NOMO-1 treated with DMSO at 0.1 percent for 48 hours (cell line): ENCODE measurements around the gene UPF2.

ENCODE experiments used
- DNase-seq: peaks from one replicate; lab custom pipeline; 2025; ENCODE audit not compliant: unreplicated experiment; lab: John Stamatoyannopoulos, UW

The UPF2 gene

GRCh38 chr10:11885437-11886137, 157.0 kb downstream of the UPF2 start:
- DNase-seq, result no peak

- no peak for DNase-seq
These were observed 157.7 kb downstream of the UPF2 start for GRCh38 chr10:11884706-11885423.

GRCh38 chr10:11882646-11883375, 159.8 kb downstream of the UPF2 start:
- DNase-seq, result no peak

GRCh38 chr10:11881477-11882417, 160.9 kb downstream of the UPF2 start:
- no peak for DNase-seq

GRCh38 chr10:11881030-11881476, 161.6 kb downstream of the UPF2 start:
- no peak for DNase-seq

- no peak for DNase-seq
These were observed 162.2 kb downstream of the UPF2 start for GRCh38 chr10:11880151-11881029.

GRCh38 chr10:11879387-11880094, 163.1 kb downstream of the UPF2 start:
- no peak for DNase-seq

- DNase-seq, result no peak
These were observed 163.8 kb downstream of the UPF2 start for GRCh38 chr10:11878776-11879175.

- DNase-seq, result no peak
These were observed 165.1 kb downstream of the UPF2 start for GRCh38 chr10:11877591-11877905.

- DNase-seq, result no peak
These were observed 165.6 kb downstream of the UPF2 start for GRCh38 chr10:11876805-11877590.

- no peak for DNase-seq
These were observed 166.3 kb downstream of the UPF2 start for GRCh38 chr10:11876324-11876723.

GRCh38 chr10:11875494-11876281, 166.9 kb downstream of the UPF2 start:
- DNase-seq, result no peak

GRCh38 chr10:11874568-11875493, 167.8 kb downstream of the UPF2 start:
- no peak for DNase-seq

GRCh38 chr10:11871466-11871865, 171.1 kb downstream of the UPF2 start:
- DNase-seq, result no peak

- no peak for DNase-seq
These were observed 171.7 kb downstream of the UPF2 start for GRCh38 chr10:11870900-11871400.

- no peak for DNase-seq
These were observed 172.2 kb downstream of the UPF2 start for GRCh38 chr10:11870461-11870780.
